Adipose tissue (tissue), 3 donors: Measurements from ENCODE around the gene FAF1. TPM values are rescaled to one million over a fixed set of nuclear protein-coding genes. Genes with fewer than 3 reads are reported as not detected.
"Not testable (repeated sequence)": the region's sequence is repeated elsewhere in the genome, so short reads cannot be mapped to it uniquely, and the experiment has no call there.

Experiments
- H3K27ac ChIP-seq: one replicate; pipeline ENCODE4 v1.5.1; 2013; ENCODE audit warnings: low read depth, low read length
- WGBS, 3 donors: extraction: QIAGEN DNeasy Blood & Tissue Kit; methylation state at CpG; one replicate each; pipeline ENCODE4 v1.1.7; 2013; 5-methylcytosine and 5-hydroxymethylcytosine counted together
- polyA plus RNA-seq, 3 donors: library from polyadenylated mRNA; stranded (reverse); fragments of 200-250 nt; gene quantifications; one replicate each; pipeline ENCODE4 v1.2.3, GENCODE V29; 2013
- donor health status: healthy with polysubstance abuse.
- donor health status: Bipolar disorder and iron deficiency.
- donor health status: healthy.

The FAF1 gene
- polyA plus RNA-seq, 3 donors, result 26.5 to 32.8 (median 28.2) TPM

GRCh38 chr1:50879137-50879536, 80.9 kb downstream of the FAF1 start:
- H3K27ac ChIP-seq, result no peak overlapping the region
- WGBS, 3 donors, result 97 to 98% (median 98%) methylated on average over 4 of the region's 4 CpGs

GRCh38 chr1:50878434-50878833, 81.6 kb downstream of the FAF1 start:
- H3K27ac ChIP-seq, result no peak overlapping the region

- no peak overlapping the region for H3K27ac ChIP-seq
- 20 to 45% (median 33%) methylated on average over 1 of the region's 1 CpG for WGBS, 3 donors
These were observed 82.4 kb downstream of the FAF1 start for GRCh38 chr1:50877641-50878040.

- H3K27ac ChIP-seq, result no peak overlapping the region
- 42 to 69% (median 69%) methylated on average over 5 of the region's 5 CpGs for WGBS, 3 donors
These were observed 86.4 kb downstream of the FAF1 start for GRCh38 chr1:50873458-50874187.

- H3K27ac ChIP-seq, result not testable (repeated sequence)
- 87 to 96% (median 88%) methylated on average over 2 of the region's 3 CpGs for WGBS, 3 donors
These were observed 95.2 kb downstream of the FAF1 start for GRCh38 chr1:50864845-50865244.

DNA sequence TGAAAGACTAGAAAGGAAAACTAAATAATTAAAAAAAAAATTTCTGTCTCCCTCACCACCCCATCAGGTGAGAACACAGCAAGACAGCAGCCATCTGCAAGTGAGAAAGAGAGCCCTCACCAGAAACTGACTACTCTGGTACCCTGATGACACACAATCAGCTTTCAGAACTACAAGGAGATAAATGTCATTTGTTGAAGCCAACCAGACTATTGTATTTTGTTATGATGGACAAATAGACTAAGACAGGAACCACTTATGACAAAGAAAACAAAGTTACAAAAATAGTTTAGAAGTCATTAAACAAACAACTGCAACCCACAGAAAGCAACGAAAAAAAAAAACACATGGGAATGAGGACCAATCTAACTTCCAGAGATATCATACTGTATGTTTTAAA, 98.3 kb downstream of the FAF1 start:
- no peak overlapping the region for H3K27ac ChIP-seq
- WGBS, 3 donors, result 58 to 90% (median 78%) methylated on average over 1 of the region's 1 CpG

GRCh38 chr1:50860702-50861101, 99.4 kb downstream of the FAF1 start:
- H3K27ac ChIP-seq, result no peak overlapping the region
- WGBS, 3 donors, result 96 to 100% (median 98%) methylated on average over 4 of the region's 4 CpGs

DNA sequence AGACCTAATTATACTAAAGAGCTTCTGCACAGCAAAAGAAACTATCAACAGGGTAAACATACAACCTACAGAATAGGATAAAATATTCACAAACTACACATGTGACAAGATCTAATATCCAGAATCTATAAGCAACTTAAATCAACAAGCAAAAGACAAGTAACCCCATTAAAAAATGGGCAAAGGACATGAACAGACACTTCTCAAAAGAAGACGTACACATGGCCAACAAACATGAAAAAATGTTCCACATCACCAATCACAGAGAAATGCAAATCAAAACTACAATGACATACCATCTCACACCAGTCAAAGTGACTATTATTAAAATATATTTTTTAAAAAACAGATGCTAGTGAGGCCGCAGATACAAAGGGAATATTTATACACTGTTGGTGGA, 99.8 kb downstream of the FAF1 start:
- no peak overlapping the region for H3K27ac ChIP-seq
- 96 to 99% (median 98%) methylated on average over 2 of the region's 2 CpGs for WGBS, 3 donors

DNA sequence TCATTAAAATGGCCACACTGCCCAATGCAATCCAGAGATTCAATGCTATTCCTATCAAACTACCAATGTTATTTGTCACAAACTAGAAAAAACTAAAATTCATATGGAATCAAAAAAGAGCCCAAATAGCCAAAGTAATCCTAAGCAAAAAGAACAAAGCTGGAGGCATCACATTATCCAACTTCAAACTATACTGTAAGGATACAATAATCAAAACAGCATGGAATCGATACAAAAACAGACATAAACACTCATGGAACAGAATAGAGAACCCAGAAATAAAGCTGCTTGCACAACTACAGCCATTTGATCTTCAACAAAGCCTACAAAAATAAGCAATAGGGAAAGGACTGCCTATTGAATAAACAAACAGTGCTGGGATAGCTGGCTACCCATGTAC, 100.4 kb downstream of the FAF1 start:
- H3K27ac ChIP-seq, result no peak overlapping the region
- 96 to 97% (median 96%) methylated on average over 1 of the region's 1 CpG for WGBS, 3 donors

DNA sequence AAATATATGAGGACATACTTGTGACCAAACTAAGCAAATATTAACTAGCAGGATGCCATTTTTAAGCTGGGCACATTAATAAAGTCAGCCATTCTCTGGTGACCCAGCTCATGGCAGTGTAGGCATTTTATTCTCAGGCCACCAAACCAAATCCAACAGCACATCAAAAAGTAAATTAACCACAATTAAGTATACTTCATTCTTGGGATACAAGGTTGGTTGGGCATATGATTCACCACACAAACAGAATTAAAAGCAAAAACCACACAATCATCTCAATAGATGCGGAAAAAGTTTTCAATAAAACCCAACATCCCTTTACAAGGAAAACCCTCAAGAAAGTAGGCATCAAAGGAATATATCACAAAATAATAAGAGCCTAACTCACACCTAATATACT, 101.3 kb downstream of the FAF1 start:
- no peak overlapping the region for H3K27ac ChIP-seq
- 93 to 100% (median 100%) methylated on average over 1 of the region's 1 CpG for WGBS, 3 donors

DNA sequence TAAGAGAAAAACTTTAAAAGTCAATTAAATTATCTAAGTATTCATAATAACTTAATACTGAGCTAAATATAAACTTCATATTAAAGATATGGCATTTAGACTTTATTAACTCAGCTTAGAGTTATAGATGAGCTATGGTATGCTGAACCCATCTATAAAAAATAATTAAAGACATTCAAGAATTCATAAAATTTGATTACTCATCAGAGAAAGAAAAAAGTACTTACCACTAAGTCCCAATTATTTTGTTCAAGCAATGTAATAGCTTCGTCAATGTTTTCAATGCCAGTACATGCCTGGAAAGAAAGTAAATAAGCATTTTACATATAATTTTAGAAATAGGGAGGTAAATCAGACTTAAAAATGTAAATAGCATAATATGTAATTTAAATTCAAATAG, 102.4 kb downstream of the FAF1 start:
- no peak overlapping the region for H3K27ac ChIP-seq
- WGBS, 3 donors, result 96 to 100% (median 98%) methylated on average over 1 of the region's 1 CpG

DNA sequence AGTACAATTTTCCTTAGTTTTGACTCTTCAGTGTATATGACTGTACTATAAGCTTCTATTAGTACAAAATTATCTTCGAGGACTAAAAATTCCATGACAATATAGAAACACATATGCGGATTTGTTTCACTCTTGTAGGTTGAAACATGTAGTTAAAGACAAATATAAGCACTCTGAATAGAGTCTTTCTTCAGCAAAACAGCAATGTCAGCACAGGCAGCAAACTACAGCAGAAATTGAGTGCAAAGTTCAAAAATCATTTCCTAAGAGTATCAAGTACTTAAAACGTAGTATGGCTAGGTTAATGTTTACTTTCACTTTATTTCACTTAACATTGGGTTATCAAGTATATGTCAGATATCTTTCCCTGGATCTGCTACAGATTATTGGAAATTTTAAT, 106.7 kb downstream of the FAF1 start:
- WGBS, 3 donors, result 26 to 73% (median 64%) methylated on average over 3 of the region's 3 CpGs
- H3K27ac ChIP-seq, result no peak overlapping the region

GRCh38 chr1:50852889-50853288, 107.2 kb downstream of the FAF1 start:
- 85 to 93% (median 86%) methylated on average over 1 of the region's 1 CpG for WGBS, 3 donors
- no peak overlapping the region for H3K27ac ChIP-seq

GRCh38 chr1:50851466-50851865, 108.6 kb downstream of the FAF1 start:
- no peak overlapping the region for H3K27ac ChIP-seq
- WGBS, 3 donors, result 93 to 100% (median 97%) methylated on average over 1 of the region's 1 CpG

DNA sequence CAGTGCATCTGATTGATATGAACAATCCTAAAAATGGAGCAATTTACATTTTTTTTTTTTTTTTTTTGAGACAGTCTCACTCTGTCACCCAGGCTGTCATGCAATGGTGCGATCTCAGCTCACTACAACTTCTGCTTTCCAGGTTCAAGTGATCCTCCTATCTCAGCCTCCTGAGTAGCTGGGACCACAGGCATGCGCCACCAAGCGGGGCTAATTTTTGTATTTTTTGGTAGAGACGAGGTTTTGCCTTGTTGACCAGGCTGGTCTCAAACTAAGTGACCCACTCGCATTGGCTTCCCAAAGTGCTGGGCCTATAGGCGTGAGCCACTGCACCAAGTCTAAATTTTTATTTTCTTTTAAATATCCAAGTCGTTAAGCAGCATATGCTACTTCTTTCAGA, 109.0 kb downstream of the FAF1 start:
- 97 to 98% (median 97%) methylated on average over 7 of the region's 7 CpGs for WGBS, 3 donors
- H3K27ac ChIP-seq, result no peak overlapping the region

DNA sequence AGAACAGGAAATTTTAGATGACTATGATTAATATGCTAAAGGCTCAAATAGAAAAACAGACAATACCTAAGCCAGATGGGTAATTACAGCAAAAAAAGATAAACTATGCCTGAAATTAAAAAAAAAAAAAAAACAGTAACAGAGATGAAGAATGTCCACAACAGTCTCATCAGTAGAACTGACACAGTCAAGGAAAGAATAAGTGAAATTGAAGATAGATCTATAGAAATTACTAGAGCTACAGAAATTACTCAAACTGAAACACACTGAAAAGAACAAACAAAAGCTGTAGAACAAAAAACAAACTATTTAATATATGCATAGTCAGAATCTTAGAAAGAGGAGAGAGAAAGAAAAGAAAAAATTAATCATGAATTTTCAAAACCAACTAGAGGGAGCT, 112.8 kb downstream of the FAF1 start:
- H3K27ac ChIP-seq, result no peak overlapping the region

DNA sequence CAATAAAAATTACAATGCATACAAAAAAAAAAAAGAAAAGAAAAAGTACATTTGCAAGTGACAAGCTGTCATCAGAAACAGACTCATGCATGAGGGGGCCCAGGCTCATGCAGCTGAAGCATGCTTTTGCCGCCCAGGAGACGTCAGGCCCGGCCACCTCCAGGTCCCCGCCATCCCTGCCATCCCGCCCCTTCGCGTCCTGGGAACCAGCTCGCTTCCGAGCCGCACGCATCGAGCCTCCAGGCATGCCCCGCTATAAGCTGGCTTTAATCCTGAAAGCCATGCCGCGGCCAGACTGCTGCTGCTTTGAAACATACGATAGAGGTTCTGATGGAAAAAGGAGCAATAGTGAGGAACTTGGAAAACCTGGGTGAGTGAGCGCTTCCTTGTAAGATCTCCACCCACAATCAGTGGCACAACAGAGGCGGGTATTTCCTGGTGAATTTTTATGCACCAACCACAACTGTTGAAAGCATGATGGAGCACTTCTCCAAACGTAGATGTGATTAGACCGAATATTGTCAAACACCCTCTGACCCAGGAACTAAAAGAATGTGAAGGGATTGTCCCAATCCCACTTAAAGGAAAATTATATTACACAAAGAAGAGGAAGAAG, 113.7 kb downstream of the FAF1 start:
- 92 to 96% (median 93%) methylated on average over 20 of the region's 20 CpGs for WGBS, 3 donors
- H3K27ac ChIP-seq, result no peak overlapping the region

GRCh38 chr1:50841791-50842387, 118.2 kb downstream of the FAF1 start:
- no peak overlapping the region for H3K27ac ChIP-seq

DNA sequence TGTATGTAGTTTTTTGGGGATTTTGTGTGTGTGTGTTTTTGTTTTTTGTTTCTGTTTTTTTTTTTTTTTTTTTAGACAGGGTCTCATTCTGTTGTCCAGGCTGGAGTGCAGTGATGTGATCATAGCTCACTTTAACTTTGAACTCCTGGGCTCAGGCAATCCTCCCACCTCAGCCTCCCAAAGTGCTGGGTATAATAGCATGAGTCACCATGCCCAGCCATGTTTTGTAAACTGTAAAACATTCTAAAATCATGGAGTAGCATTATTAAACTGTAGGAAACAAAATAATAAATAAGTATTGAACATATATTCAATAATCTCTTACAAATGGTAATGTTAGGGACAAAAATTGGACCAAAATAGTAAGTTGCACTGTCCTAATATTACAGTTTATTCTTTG, 124.0 kb downstream of the FAF1 start:
- no peak overlapping the region for H3K27ac ChIP-seq

DNA sequence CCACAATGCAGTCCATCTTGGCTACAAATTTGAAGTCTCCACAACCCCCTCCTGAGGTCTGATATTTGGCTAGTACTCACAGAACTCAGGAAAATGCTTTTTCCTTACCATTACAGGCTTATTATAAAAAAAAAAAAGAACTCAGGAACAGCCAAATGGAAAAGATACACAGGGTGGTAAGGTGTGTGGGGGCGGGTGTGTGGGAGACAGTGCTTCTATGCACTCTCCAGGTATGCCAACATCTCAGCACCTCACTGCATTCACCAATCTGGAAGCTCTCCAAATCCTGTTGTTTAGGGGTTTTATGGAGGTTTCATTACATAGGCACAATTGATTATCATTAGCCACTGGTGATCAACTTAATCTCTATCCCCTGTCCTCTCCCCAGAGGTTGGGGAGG, 126.9 kb downstream of the FAF1 start:
- 91 to 100% (median 100%) methylated on average over 1 of the region's 1 CpG for WGBS, 3 donors
- H3K27ac ChIP-seq, result no peak overlapping the region
